GM21528 (cell line): ENCODE data around the gene PLEKHJ1.

Experiments
- ATAC-seq: cut with Tn5 transposase; IDR thresholded peaks from one replicate; pipeline ENCODE4 v1.9.1; 2021; ENCODE audit warnings: mild to moderate bottlenecking, moderate library complexity; ENCODE audit not compliant: unreplicated experiment, low FRiP score

Gene PLEKHJ1

GRCh38 chr19:2187159-2187558 is 49.0 kb downstream of the PLEKHJ1 start:
- ATAC-seq = no peak

GRCh38 chr19:2186071-2186846 is 49.9 kb downstream of the PLEKHJ1 start:
- ATAC-seq = no peak

- ATAC-seq = no peak
Measured at GRCh38 chr19:2185734-2186070, 50.4 kb downstream of the PLEKHJ1 start.

GRCh38 chr19:2184422-2184975 is 51.6 kb downstream of the PLEKHJ1 start:
- ATAC-seq = no peak
